HCT116 (cell line): ENCODE measurements around the gene MAML2. TPM values are rescaled to one million over a fixed set of nuclear protein-coding genes. Genes with fewer than 3 reads are reported as not detected.

Experiments
- ATAC-seq: fragments of 200-7000 bp; cut with Tn5 transposase; 2 replicates; pipeline ENCODE4 v1.9.1; 2020; ENCODE audit warnings: mild to moderate bottlenecking, moderate library complexity
- BruUV-seq: library from RNA; stranded (reverse); fragments of 400-500 nt; replicated peaks from 2 replicates; lab custom pipeline; 2021; lab: Mats Ljungman, UMichigan
- CTCF ChIA-PET: fragments of 300-600 bp; sonication (Branson Sonifier 250); formaldehyde crosslinking; loops from one replicate; lab custom pipeline; 2021; ENCODE audit warnings: antibody characterized with exemption; lab: Charles Lee
- POLR2A ChIA-PET: fragments of 300-600, 350-600 bp; sonication (Branson Sonifier 250); formaldehyde crosslinking; loops from one replicate; lab custom pipeline; 2021; ENCODE audit warnings: antibody characterized with exemption; lab: Charles Lee
- RAD21 ChIA-PET, 2 experiments: fragments of 300-600 bp; sonication (Branson Sonifier 250); formaldehyde crosslinking; loops; one replicate each; lab custom pipeline; 2023; ENCODE audit warnings: low total read pairs in 2 of 2; ENCODE audit not compliant: uncharacterized antibody in 2 of 2, unreplicated experiment in 2 of 2, low non-redundant PET in 1 of 2; lab: Charles Lee
- DNase-seq: peaks from one replicate; pipeline ENCODE4 v3.0.0-alpha.2; 2010; ENCODE audit warnings: low read depth, low spot score
- H2AFZ ChIP-seq: fragments of 200-600 bp; shearing (Covaris generic), sonication (generic); 2 replicates; pipeline ENCODE4 v1.6.1; 2017; ENCODE audit warnings: low read depth, mixed run types, mixed read lengths, antibody characterized with exemption, low read length; ENCODE audit not compliant: poor library complexity, severe bottlenecking
- H3K27ac ChIP-seq: 2 replicates; pipeline ENCODE4 v1.5.1; 2012; ENCODE audit warnings: low read depth, low read length
- H3K27me3 ChIP-seq: fragments of 200-600 bp; sonication (generic); 2 replicates; pipeline ENCODE4 v1.6.1; 2016; ENCODE audit warnings: mixed run types, low read length, mixed read lengths; ENCODE audit not compliant: insufficient read depth
- H3K36me3 ChIP-seq, 2 experiments: fragments of 200-500 bp in 1 of 2; fragments of 200-600 bp in 1 of 2; sonication (Bioruptor generic) in 1 of 2; sonication (generic) in 1 of 2; 2 replicates each; pipeline versions ENCODE4 v1.5.1 to v1.6.1; 2014 to 2016; ENCODE audit warnings: low read length in 2 of 2, inconsistent platforms in 1 of 2, mixed read lengths in 1 of 2, mixed run types in 1 of 2; ENCODE audit not compliant: insufficient read depth in 2 of 2, control insufficient read depth in 1 of 2
- H3K4me1 ChIP-seq, 2 experiments: fragments of 200-600 bp in 1 of 2; sonication (generic) in 1 of 2; 2 replicates each; pipeline versions ENCODE4 v1.5.1 to v1.6.1; 2012 to 2017; ENCODE audit warnings: low read length in 2 of 2, inconsistent platforms in 1 of 2, mild to moderate bottlenecking in 1 of 2, mixed read lengths in 1 of 2, mixed run types in 1 of 2, moderate library complexity in 1 of 2; ENCODE audit not compliant: insufficient read depth in 2 of 2, control insufficient read depth in 1 of 2
- H3K4me2 ChIP-seq: fragments of 200-600 bp; sonication (generic); 2 replicates; pipeline ENCODE4 v1.6.1; 2017; ENCODE audit warnings: mixed run types, low read length, mixed read lengths
- H3K4me3 ChIP-seq, 2 experiments: fragments of 200-600 bp in 1 of 2; sonication (generic) in 1 of 2; replicated peaks in 1 of 2; 2 replicates each; pipeline ENCODE4 v1.5.1; 2011 to 2016; ENCODE audit warnings: low read length in 2 of 2, control low read depth in 1 of 2, low read depth in 1 of 2, mild to moderate bottlenecking in 1 of 2, mixed read lengths in 1 of 2, mixed run types in 1 of 2
- H3K79me2 ChIP-seq: fragments of 200-600 bp; sonication (generic); 2 replicates; pipeline ENCODE4 v1.6.1; 2017; ENCODE audit warnings: mild to moderate bottlenecking, mixed run types, low read length, moderate library complexity, mixed read lengths; ENCODE audit not compliant: insufficient read depth
- H3K9ac ChIP-seq: fragments of 200-600 bp; sonication (generic); 2 replicates; pipeline ENCODE4 v1.6.1; 2016; ENCODE audit warnings: low read length, mixed read lengths
- H3K9me2 ChIP-seq: fragments of 200-600 bp; sonication (generic), shearing (Covaris generic); 2 replicates; pipeline ENCODE4 v1.6.1; 2017; ENCODE audit warnings: mixed run types, mild to moderate bottlenecking, moderate library complexity; ENCODE audit not compliant: insufficient read depth
- H3K9me3 ChIP-seq, 2 experiments: fragments of 200-500 bp in 1 of 2; fragments of 200-600 bp in 1 of 2; sonication (Bioruptor generic) in 1 of 2; sonication (generic) in 1 of 2; 2 replicates each; pipeline ENCODE4 v1.6.1; 2014 to 2017; ENCODE audit warnings: low read length in 2 of 2, mixed read lengths in 2 of 2, inconsistent platforms in 1 of 2, low read depth in 1 of 2, mild to moderate bottlenecking in 1 of 2, mixed run types in 1 of 2, moderate library complexity in 1 of 2; ENCODE audit not compliant: control insufficient read depth in 1 of 2, insufficient read depth in 1 of 2
- H4K20me1 ChIP-seq: fragments of 200-600 bp; sonication (generic), shearing (Covaris generic); 2 replicates; pipeline ENCODE4 v1.6.1; 2017; ENCODE audit warnings: mixed run types, mild to moderate bottlenecking, moderate library complexity; ENCODE audit not compliant: insufficient read depth
- CBX3 ChIP-seq: IDR thresholded peaks from 2 replicates; pipeline ENCODE4 v1.6.1; 2012; ENCODE audit warnings: low read depth
- CEBPB ChIP-seq: IDR thresholded peaks from 2 replicates; pipeline ENCODE4 v1.6.1; 2012; ENCODE audit warnings: low read depth
- ELF1 ChIP-seq: IDR thresholded peaks from 2 replicates; pipeline ENCODE4 v1.6.1; 2012; ENCODE audit warnings: low read depth, borderline replicate concordance
- EZH2 ChIP-seq: fragments of 200-600 bp; sonication (generic); IDR thresholded peaks from 2 replicates; pipeline ENCODE4 v1.6.1; 2017; ENCODE audit warnings: antibody characterized with exemption, mixed run types
- EZH2phosphoT487 ChIP-seq: fragments of 200-600 bp; IDR thresholded peaks from 2 replicates; pipeline ENCODE4 v1.6.1; 2018; ENCODE audit warnings: antibody characterized with exemption, borderline replicate concordance
- POLR2A ChIP-seq: IDR thresholded peaks from 2 replicates; pipeline ENCODE4 v1.7.0; 2011; ENCODE audit warnings: borderline replicate concordance; ENCODE audit not compliant: insufficient read depth, insufficient read length; ENCODE audit errors: extremely low read depth
- RAD21 ChIP-seq: IDR thresholded peaks from 2 replicates; pipeline ENCODE4 v1.6.1; 2012; ENCODE audit warnings: low read depth, mild to moderate bottlenecking
- SIN3A ChIP-seq: IDR thresholded peaks from 2 replicates; pipeline ENCODE4 v1.6.1; 2012; ENCODE audit warnings: low read depth
- SP1 ChIP-seq: IDR thresholded peaks from 2 replicates; pipeline ENCODE4 v1.6.1; 2012; ENCODE audit warnings: low read depth
- TCF7L2 ChIP-seq: IDR thresholded peaks from 2 replicates; pipeline ENCODE4 v1.7.0; 2011; ENCODE audit warnings: borderline replicate concordance, inconsistent platforms; ENCODE audit not compliant: insufficient read depth, insufficient read length; ENCODE audit errors: extremely low read depth
- YY1 ChIP-seq: IDR thresholded peaks from 2 replicates; pipeline ENCODE4 v1.6.1; 2011; ENCODE audit warnings: low read length, low read depth, moderate library complexity, mild to moderate bottlenecking; ENCODE audit not compliant: insufficient replicate concordance; ENCODE audit errors: extremely low read depth
- ZFX ChIP-seq: fragments of 450-650 bp; IDR thresholded peaks from 2 replicates; pipeline ENCODE4 v1.6.1; 2017
- intact Hi-C: fragments of 100-400 bp; cut with micrococcal nuclease; formaldehyde crosslinking; loops from 2 replicates; pipeline ENCODE4 v1.10.0; 2022
- total RNA-seq: library from RNA; stranded (reverse); gene quantifications from one replicate; pipeline ENCODE4 v1.2.1, GENCODE V29; 2021; ENCODE audit not compliant: unreplicated experiment
- TF ChIP-seq, protein P1 (sequence below): IDR thresholded peaks from 2 replicates; pipeline ENCODE4 v1.6.1; 2012

Gene MAML2
- total RNA-seq, 1 experiment from 2014 or later, result 2.6 TPM

DNA sequence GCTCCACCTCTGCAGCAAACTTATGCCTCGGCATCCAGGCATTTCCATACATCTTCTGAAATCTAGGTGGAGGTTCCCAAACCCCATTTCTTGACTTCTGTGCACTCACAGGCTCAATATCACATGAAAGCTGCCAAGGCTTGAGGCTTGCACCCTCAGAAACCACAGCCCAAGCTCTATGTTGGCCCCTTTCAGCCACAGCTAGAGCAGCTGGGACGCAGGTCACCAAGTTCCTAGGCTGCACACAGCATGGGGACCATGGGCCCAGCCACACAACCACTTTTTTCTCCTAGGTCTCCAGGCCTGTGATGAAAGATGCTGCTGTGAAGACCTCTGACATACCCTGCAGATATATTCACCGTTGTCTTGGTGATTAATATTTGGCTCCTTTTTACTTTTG is 394.4 kb downstream of the MAML2 start:
- intact Hi-C loops, result no loop called here
- ChIA-PET RAD21 (no interaction called here), POLR2A (no interaction called here), CTCF (no interaction called here)
- Histone ChIP-seq H4K20me1 (no peaks in the 10 kb centered on the region), H3K79me2 (no peaks in the 10 kb centered on the region), H3K4me1 (no peaks in the 10 kb centered on the region), H3K27me3 (no peaks in the 10 kb centered on the region), H3K4me3 (no peak overlapping the region), H3K9me2 (no peaks in the 10 kb centered on the region), H3K27ac (no peak overlapping the region), H3K9ac (no peak overlapping the region), H3K36me3 (no peaks in the 10 kb centered on the region), H3K4me2 (no peak overlapping the region), H2AFZ (no peak overlapping the region), H3K9me3 (peaks cover 0 to 3% of the 10 kb centered on the region in 2 experiments; a peak in 2 of 4 replicates)
- ATAC-seq (no peak), DNase-seq (no peak)
- TF ChIP-seq, protein P1, sequence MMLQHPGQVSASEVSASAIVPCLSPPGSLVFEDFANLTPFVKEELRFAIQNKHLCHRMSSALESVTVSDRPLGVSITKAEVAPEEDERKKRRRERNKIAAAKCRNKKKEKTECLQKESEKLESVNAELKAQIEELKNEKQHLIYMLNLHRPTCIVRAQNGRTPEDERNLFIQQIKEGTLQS, result no peak
- no peak for TF ChIP-seq ZFX
- no peak for TF ChIP-seq YY1
- TF ChIP-seq EZH2, result no peak
- TF ChIP-seq CEBPB, result no peak
- TF ChIP-seq RAD21, result no peak
- TF ChIP-seq SIN3A, result no peak
- TF ChIP-seq SP1, result no peak
- TF ChIP-seq ELF1, result no peak
- no TSS peak for BruUV-seq

DNA sequence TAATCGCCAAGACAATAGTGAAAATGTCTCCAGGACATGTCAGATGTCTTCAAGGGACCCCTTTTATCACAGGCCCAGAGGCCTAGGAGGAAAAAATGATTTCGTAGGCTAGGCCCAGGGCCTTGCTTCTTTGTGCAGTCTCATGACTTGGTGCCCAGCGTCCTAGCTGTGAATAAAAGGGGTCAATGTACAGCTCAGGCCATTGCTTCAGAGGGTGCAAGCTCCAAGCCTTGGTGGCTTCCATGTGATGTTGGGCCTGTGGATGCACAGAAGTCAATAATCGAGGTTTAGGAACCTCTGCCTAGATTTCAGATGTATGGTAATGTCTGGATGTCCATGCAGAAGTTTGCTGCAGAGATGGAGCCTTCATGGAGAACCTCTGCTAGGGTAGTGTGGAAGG is 398.4 kb downstream of the MAML2 start:
- ChIA-PET POLR2A (no interaction called here), RAD21 (no interaction called here), CTCF (no interaction called here)
- no peak overlapping the region for H3K4me2 ChIP-seq
- no peak overlapping the region for H3K4me3 ChIP-seq
- H3K27me3 ChIP-seq, result no peaks in the 10 kb centered on the region
- no peak for DNase-seq
- H3K4me1 ChIP-seq, result no peaks in the 10 kb centered on the region
- H4K20me1 ChIP-seq, result no peaks in the 10 kb centered on the region
- intact Hi-C loops, result no loop called here
- H3K9ac ChIP-seq, result no peak overlapping the region
- no TSS peak for BruUV-seq
- ATAC-seq, result no peak
- no peak overlapping the region for H2AFZ ChIP-seq
- H3K9me3 ChIP-seq, result peaks cover 0 to 3% of the 10 kb centered on the region in 2 experiments; a peak in 2 of 4 replicates
- H3K79me2 ChIP-seq, result no peaks in the 10 kb centered on the region
- H3K27ac ChIP-seq, result no peak overlapping the region
- H3K9me2 ChIP-seq, result no peaks in the 10 kb centered on the region
- TF ChIP-seq ZFX (no peak), EZH2phosphoT487 (no peak), POLR2A (no peak), TCF7L2 (no peak), ELF1 (no peak), CBX3 (no peak)
- TF ChIP-seq, protein P1, result no peak
- H3K36me3 ChIP-seq, result no peaks in the 10 kb centered on the region
